ENCODE data around the gene TEC.
"Not testable (repeated sequence)": the region's sequence is repeated elsewhere in the genome, so short reads cannot be mapped to it uniquely, and the experiment has no call there.

The TEC gene

DNA sequence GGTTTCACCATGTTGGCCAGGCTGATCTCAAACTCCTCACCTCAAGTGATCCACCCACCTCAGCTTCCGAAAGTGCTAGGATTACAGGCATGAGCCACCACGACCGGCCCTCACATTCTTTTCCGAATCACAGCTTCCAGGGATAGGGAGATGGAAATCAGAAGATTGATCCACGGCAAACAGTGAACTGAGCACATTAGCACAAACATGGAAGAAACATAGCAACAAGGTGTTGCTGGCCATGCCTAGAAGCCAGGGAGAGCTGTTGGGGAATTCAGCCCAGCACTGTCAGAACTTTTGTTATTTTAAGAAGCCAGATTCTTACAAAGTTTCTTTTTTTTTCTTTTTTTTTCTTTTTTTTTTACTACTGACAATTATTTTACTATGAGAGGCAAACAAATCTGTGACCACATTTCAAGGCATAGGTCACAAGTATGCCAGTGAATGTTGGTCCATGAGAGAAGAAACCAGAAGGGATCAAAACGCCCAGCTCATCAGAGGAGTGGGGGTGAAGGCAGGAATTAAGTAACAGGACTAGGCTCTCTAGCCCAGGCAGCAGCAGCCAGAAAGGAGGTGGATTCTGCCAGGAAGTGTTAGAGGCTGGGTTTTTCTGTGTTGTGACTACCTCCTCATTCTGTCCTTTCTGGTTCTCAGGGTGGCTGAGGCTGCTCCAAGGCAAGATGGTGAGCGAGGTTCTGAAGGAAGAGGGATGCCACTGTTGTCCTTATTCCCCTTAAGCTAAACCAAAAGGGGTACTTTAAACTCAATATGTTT is 44.1 kb downstream of the TEC start:
- CTCF ChIA-PET = no interaction called here
- H3K4me3 ChIP-seq (ENCODE audit: low read depth, low read length) = no peak overlapping the region
- POLR2A ChIA-PET = no interaction called here
- no peak for TF ChIP-seq CTCF (IDR thresholded peaks at IDR 0.05; ENCODE audit: insufficient read depth, low read length, missing control alignments)
- DNase-seq (ENCODE audit: low read depth, low spot score) = no peak

DNA sequence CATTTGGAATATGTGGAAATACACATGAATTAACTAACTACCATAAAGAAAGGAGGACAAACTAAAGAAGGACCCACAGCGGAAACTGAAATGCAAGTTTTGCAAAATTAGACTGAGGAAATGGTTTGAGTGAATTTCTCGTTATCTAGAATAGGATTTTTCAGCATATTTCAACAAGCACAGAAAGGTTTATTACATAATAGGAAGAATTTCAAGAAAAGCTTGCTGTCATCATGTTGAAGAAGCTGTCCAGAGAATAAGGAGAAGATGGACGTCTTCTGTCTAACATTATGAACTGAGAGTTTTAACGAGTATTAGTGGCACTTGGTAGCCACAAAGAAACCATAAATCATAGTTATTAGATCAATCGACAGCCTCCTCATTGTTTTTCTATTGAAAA is 45.0 kb downstream of the TEC start:
- no peak overlapping the region for H3K4me3 ChIP-seq (ENCODE audit: low read depth, low read length)
- ChIA-PET POLR2A (no interaction called here), CTCF (no interaction called here)
- no peak for TF ChIP-seq CTCF (IDR thresholded peaks at IDR 0.05; ENCODE audit: insufficient read depth, low read length, missing control alignments)
- no peak for DNase-seq (ENCODE audit: low read depth, low spot score)

GRCh38 chr4:48223633-48224295 is 45.9 kb downstream of the TEC start:
- no peak overlapping the region for H3K4me3 ChIP-seq (ENCODE audit: low read depth, low read length)
- POLR2A ChIA-PET = no interaction called here
- TF ChIP-seq CTCF (IDR thresholded peaks at IDR 0.05; ENCODE audit: insufficient read depth, low read length, missing control alignments) = no peak
- DNase-seq (ENCODE audit: low read depth, low spot score) = no peak
- CTCF ChIA-PET = no interaction called here

GRCh38 chr4:48222491-48222890 is 47.1 kb downstream of the TEC start:
- no peak overlapping the region for H3K4me3 ChIP-seq (ENCODE audit: low read depth, low read length)
- no peak for DNase-seq (ENCODE audit: low read depth, low spot score)
- ChIA-PET CTCF (no interaction called here), POLR2A (no interaction called here)
- no peak for TF ChIP-seq CTCF (IDR thresholded peaks at IDR 0.05; ENCODE audit: insufficient read depth, low read length, missing control alignments)

- POLR2A ChIA-PET = interaction anchor here (0.7 kb wide), 1 partner anchor 522 kb away, joined by 3 read pairs; no protein-coding TSS in a partner anchor
- H3K4me3 ChIP-seq (ENCODE audit: low read depth, low read length); CTCF ChIA-PET; DNase-seq (ENCODE audit: low read depth, low spot score): not testable (repeated sequence)
Observed at GRCh38 chr4:48219430-48219829, 50.2 kb downstream of the TEC start.

GRCh38 chr4:48216563-48216962 is 53.1 kb downstream of the TEC start:
- CTCF ChIA-PET = no interaction called here
- no peak for DNase-seq (ENCODE audit: low read depth, low spot score)
- no peak for TF ChIP-seq CTCF (IDR thresholded peaks at IDR 0.05; ENCODE audit: insufficient read depth, low read length, missing control alignments)
- POLR2A ChIA-PET = no interaction called here
- no peak overlapping the region for H3K4me3 ChIP-seq (ENCODE audit: low read depth, low read length)

DNA sequence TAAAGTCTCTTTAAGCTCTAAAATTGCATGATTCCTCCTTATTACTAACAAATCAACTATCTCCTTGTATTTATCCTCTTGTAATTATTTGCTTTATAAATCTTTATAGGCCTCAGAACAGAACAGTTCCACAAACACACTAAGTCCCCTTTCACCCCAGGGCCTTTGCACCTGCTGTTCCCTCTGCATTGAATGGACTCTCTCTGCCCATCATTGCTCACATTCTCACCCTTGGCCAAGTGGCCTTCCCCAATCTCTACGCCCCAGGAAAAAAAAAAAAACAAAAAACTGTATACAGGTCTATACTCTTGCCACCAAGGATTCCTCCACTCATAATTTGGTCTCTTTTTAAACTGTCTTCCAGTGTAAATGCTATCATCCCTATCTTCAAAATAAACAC is 53.7 kb downstream of the TEC start:
- H3K4me3 ChIP-seq (ENCODE audit: low read depth, low read length) = no peak overlapping the region
- no peak for DNase-seq (ENCODE audit: low read depth, low spot score)
- no peak for TF ChIP-seq CTCF (IDR thresholded peaks at IDR 0.05; ENCODE audit: insufficient read depth, low read length, missing control alignments)
- ChIA-PET POLR2A (no interaction called here), CTCF (no interaction called here)
